HepG2 (cell line): ENCODE measurements around the gene PTGES3. TPM values are rescaled to one million over a fixed set of nuclear protein-coding genes. Genes with fewer than 3 reads are reported as not detected.

Source experiments
- ATRX ChIP-seq: sonication (generic); formaldehyde crosslinking; IDR thresholded peaks from 2 replicates; pipeline ENCODE4 v1.4.0; 2020; ENCODE audit warnings: missing genetic modification reagents, borderline replicate concordance
- DR1 ChIP-seq: sonication (generic); formaldehyde crosslinking; IDR thresholded peaks from 2 replicates; pipeline ENCODE4 v1.8.0; 2021; ENCODE audit warnings: mild to moderate bottlenecking, missing genetic modification reagents, inconsistent platforms
- FOXP4 ChIP-seq: sonication (generic); formaldehyde crosslinking; IDR thresholded peaks from 2 replicates; pipeline ENCODE4 v1.4.0; 2020; ENCODE audit warnings: missing genetic modification reagents
- GATA4 ChIP-seq: sonication (generic); IDR thresholded peaks from 2 replicates; pipeline ENCODE4 v1.6.1; 2016; ENCODE audit warnings: antibody characterized with exemption, low read depth, borderline replicate concordance
- KLF15 ChIP-seq: sonication (generic); formaldehyde crosslinking; IDR thresholded peaks from 2 replicates; pipeline ENCODE4 v1.8.1; 2023; ENCODE audit warnings: borderline replicate concordance, mild to moderate bottlenecking, inconsistent platforms, missing genetic modification reagents, mixed read lengths
- NFYC ChIP-seq: IDR thresholded peaks from 2 replicates; pipeline ENCODE4 v1.6.1; 2016; ENCODE audit warnings: missing genetic modification reagents, missing compliant biosample characterization
- POLR2AphosphoS5 ChIP-seq: IDR thresholded peaks from 2 replicates; pipeline ENCODE4 v1.6.1; 2012; ENCODE audit warnings: low read depth, low read length
- ZBTB3 ChIP-seq: sonication (generic); formaldehyde crosslinking; IDR thresholded peaks from 2 replicates; pipeline ENCODE4 v1.4.0; 2020; ENCODE audit warnings: low read depth, mild to moderate bottlenecking, moderate library complexity, missing genetic modification reagents, borderline replicate concordance
- ZNF256 ChIP-seq: sonication (generic); formaldehyde crosslinking; conservative IDR thresholded peaks from 2 replicates; pipeline ENCODE4 v1.4.0; 2020; ENCODE audit warnings: missing genetic modification reagents
- ZNF670 ChIP-seq: sonication (generic); formaldehyde crosslinking; IDR thresholded peaks from 2 replicates; pipeline ENCODE4 v1.8.0; 2022; ENCODE audit warnings: mild to moderate bottlenecking, missing genetic modification reagents, borderline replicate concordance
- ZNF770 ChIP-seq: sonication (generic); formaldehyde crosslinking; IDR thresholded peaks from 2 replicates; pipeline ENCODE4 v1.5.0; 2020; ENCODE audit warnings: mild to moderate bottlenecking, missing genetic modification reagents
- polyA plus RNA-seq, 8 experiments: library from polyadenylated mRNA; depleted of rRNA in 3 of 8; stranded (reverse) in 7 of 8; unstranded in 1 of 8; fragments of >200 nt; fragmentation: Illumina TruSeq in 4 of 8; extraction: Trizol in 4 of 8; gene quantifications; 2 replicates each; pipeline versions ENCODE4 v1.2.1 to v1.2.3, GENCODE V29; 2011 to 2016; ENCODE audit warnings: low read depth in 4 of 8, missing spikeins in 1 of 8, mixed read lengths in 1 of 8; ENCODE audit not compliant: insufficient read depth in 1 of 8
- total RNA-seq, 5 experiments: library from RNA; depleted of rRNA; stranded (reverse); fragments of >200 nt; fragmentation: Illumina TruSeq; extraction: Trizol; gene quantifications; 2 replicates each; pipeline ENCODE4 v1.2.3, GENCODE V29; 2016; ENCODE audit warnings: low read depth in 1 of 5
- TF ChIP-seq, protein P1 (sequence below): sonication (generic); formaldehyde crosslinking; IDR thresholded peaks from 2 replicates; pipeline ENCODE4 v1.4.0; 2020; ENCODE audit warnings: mild to moderate bottlenecking, missing genetic modification reagents
- TF ChIP-seq, protein P2 (sequence below): sonication (generic); formaldehyde crosslinking; IDR thresholded peaks from 2 replicates; pipeline ENCODE4 v1.4.0; 2020; ENCODE audit warnings: missing genetic modification reagents
- TF ChIP-seq, protein P3 (sequence below): sonication (generic); formaldehyde crosslinking; IDR thresholded peaks from 2 replicates; pipeline ENCODE4 v1.4.0; 2020; ENCODE audit warnings: missing genetic modification reagents
- TF ChIP-seq, protein P4 (sequence below): sonication (generic); formaldehyde crosslinking; IDR thresholded peaks from 2 replicates; pipeline ENCODE4 v1.4.0; 2020; ENCODE audit warnings: missing genetic modification reagents, borderline replicate concordance

The PTGES3 gene
- total and polyA plus RNA-seq, 2 of the 13 experiments (the other 11 are each of a cell fraction or from before 2014, with no cell fraction given) = 54.4 to 159 TPM

- TF ChIP-seq ZNF670 = peak; percentile 80; the same call in 1 of the 2 replicates
- TF ChIP-seq, protein P1, sequence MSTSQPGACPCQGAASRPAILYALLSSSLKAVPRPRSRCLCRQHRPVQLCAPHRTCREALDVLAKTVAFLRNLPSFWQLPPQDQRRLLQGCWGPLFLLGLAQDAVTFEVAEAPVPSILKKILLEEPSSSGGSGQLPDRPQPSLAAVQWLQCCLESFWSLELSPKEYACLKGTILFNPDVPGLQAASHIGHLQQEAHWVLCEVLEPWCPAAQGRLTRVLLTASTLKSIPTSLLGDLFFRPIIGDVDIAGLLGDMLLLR = no peak
- TF ChIP-seq ZBTB3 (CRISPR knock-in tag) = no peak
- TF ChIP-seq FOXP4 (CRISPR knock-in tag) = 0 out of 2 replicates have a peak, but pooled peaks have one; percentile 40
- TF ChIP-seq, protein P2, sequence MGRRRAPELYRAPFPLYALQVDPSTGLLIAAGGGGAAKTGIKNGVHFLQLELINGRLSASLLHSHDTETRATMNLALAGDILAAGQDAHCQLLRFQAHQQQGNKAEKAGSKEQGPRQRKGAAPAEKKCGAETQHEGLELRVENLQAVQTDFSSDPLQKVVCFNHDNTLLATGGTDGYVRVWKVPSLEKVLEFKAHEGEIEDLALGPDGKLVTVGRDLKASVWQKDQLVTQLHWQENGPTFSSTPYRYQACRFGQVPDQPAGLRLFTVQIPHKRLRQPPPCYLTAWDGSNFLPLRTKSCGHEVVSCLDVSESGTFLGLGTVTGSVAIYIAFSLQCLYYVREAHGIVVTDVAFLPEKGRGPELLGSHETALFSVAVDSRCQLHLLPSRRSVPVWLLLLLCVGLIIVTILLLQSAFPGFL = no peak
- 0 out of 2 replicates have a peak, but pooled peaks have one; percentile 23 for TF ChIP-seq ATRX (CRISPR knock-in tag)
- TF ChIP-seq POLR2AphosphoS5 = peak; percentile 97
- TF ChIP-seq DR1 (CRISPR knock-in tag) = peak; percentile 85; the same call in 1 of the 2 replicates
- TF ChIP-seq GATA4 = 0 out of 2 replicates have a peak, but pooled peaks have one; percentile 43
- TF ChIP-seq, protein P3, sequence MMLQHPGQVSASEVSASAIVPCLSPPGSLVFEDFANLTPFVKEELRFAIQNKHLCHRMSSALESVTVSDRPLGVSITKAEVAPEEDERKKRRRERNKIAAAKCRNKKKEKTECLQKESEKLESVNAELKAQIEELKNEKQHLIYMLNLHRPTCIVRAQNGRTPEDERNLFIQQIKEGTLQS = no peak
- TF ChIP-seq ZNF770 (CRISPR knock-in tag) = no peak
- TF ChIP-seq KLF15 (CRISPR knock-in tag) = no peak
- no peak for TF ChIP-seq ZNF256 (CRISPR knock-in tag)
- TF ChIP-seq NFYC (CRISPR knock-in tag) = peak; percentile 57
- TF ChIP-seq, protein P4, sequence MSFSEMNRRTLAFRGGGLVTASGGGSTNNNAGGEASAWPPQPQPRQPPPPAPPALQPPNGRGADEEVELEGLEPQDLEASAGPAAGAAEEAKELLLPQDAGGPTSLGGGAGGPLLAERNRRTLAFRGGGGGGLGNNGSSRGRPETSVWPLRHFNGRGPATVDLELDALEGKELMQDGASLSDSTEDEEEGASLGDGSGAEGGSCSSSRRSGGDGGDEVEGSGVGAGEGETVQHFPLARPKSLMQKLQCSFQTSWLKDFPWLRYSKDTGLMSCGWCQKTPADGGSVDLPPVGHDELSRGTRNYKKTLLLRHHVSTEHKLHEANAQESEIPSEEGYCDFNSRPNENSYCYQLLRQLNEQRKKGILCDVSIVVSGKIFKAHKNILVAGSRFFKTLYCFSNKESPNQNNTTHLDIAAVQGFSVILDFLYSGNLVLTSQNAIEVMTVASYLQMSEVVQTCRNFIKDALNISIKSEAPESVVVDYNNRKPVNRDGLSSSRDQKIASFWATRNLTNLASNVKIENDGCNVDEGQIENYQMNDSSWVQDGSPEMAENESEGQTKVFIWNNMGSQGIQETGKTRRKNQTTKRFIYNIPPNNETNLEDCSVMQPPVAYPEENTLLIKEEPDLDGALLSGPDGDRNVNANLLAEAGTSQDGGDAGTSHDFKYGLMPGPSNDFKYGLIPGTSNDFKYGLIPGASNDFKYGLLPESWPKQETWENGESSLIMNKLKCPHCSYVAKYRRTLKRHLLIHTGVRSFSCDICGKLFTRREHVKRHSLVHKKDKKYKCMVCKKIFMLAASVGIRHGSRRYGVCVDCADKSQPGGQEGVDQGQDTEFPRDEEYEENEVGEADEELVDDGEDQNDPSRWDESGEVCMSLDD (CRISPR knock-in tag) = no peak; the same call in 1 of the 2 replicates
Measured at GRCh38 chr12:56724972-56725722, 37.1 kb upstream of the PTGES3 start, which contains the start of gene NACA (continued).
